HepG2 (cell line): ENCODE data around the gene HBM. TPM values are rescaled to one million over a fixed set of nuclear protein-coding genes. Genes with fewer than 3 reads are reported as not detected.

Experiments
- DNMT3B ChIP-seq: conservative IDR thresholded peaks from 2 replicates; pipeline ENCODE4 v1.6.1; 2016; ENCODE audit warnings: missing biosample characterization, control low read depth
- FOSL2 ChIP-seq: sonication (generic); formaldehyde crosslinking; IDR thresholded peaks from 2 replicates; pipeline ENCODE4 v1.4.0; 2020; ENCODE audit warnings: missing genetic modification reagents
- HES4 ChIP-seq: sonication (generic); formaldehyde crosslinking; IDR thresholded peaks from 2 replicates; pipeline ENCODE4 v1.9.0; 2021; ENCODE audit warnings: mild to moderate bottlenecking, missing genetic modification reagents, borderline replicate concordance
- JUND ChIP-seq: sonication (generic); formaldehyde crosslinking; IDR thresholded peaks from 2 replicates; pipeline ENCODE4 v1.8.0; 2022; ENCODE audit warnings: mild to moderate bottlenecking, missing genetic modification reagents
- KDM5B ChIP-seq: sonication (generic); formaldehyde crosslinking; IDR thresholded peaks from 2 replicates; pipeline ENCODE4 v1.4.0; 2020; ENCODE audit warnings: missing genetic modification reagents, mild to moderate bottlenecking, borderline replicate concordance
- MAF1 ChIP-seq: sonication (generic); formaldehyde crosslinking; IDR thresholded peaks from 2 replicates; pipeline ENCODE4 v1.5.0; 2020; ENCODE audit warnings: missing genetic modification reagents, borderline replicate concordance
- MYNN ChIP-seq: sonication (generic); formaldehyde crosslinking; IDR thresholded peaks from 2 replicates; pipeline ENCODE4 v1.4.0; 2020; ENCODE audit warnings: mild to moderate bottlenecking, low read depth, missing genetic modification reagents
- PHF20 ChIP-seq: sonication (generic); formaldehyde crosslinking; IDR thresholded peaks from 2 replicates; pipeline ENCODE4 v1.5.0; 2020; ENCODE audit warnings: mild to moderate bottlenecking, missing genetic modification reagents
- PHF21A ChIP-seq: sonication (generic); formaldehyde crosslinking; IDR thresholded peaks from 2 replicates; pipeline ENCODE4 v1.5.0; 2020; ENCODE audit warnings: mild to moderate bottlenecking, missing genetic modification reagents
- PPARG ChIP-seq: conservative IDR thresholded peaks from 2 replicates; pipeline ENCODE4 v1.6.1; 2016; ENCODE audit warnings: missing biosample characterization, missing genetic modification reagents
- SRSF1 ChIP-seq: fragments of 200-400 bp; formaldehyde crosslinking; optimal IDR thresholded peaks from 2 replicates; pipeline ENCODE3; 2017; ENCODE audit warnings: mild to moderate bottlenecking, low read depth, low read length, moderate library complexity
- TCF7 ChIP-seq: sonication (generic); IDR thresholded peaks from 2 replicates; pipeline ENCODE4 v1.6.1; 2016; ENCODE audit warnings: antibody characterized with exemption, low read depth
- TOPORS ChIP-seq: sonication (generic); formaldehyde crosslinking; IDR thresholded peaks from 2 replicates; pipeline ENCODE4 v1.8.0; 2023; ENCODE audit warnings: mild to moderate bottlenecking, missing genetic modification reagents
- ZBTB40 ChIP-seq, 2 experiments: fragments of 450-650 bp in 1 of 2; sonication (generic) in 1 of 2; formaldehyde crosslinking in 1 of 2; IDR thresholded peaks; 2 replicates each; pipeline versions ENCODE4 v1.6.1 to v1.8.0; 2016 to 2022; ENCODE audit warnings: antibody characterized with exemption in 1 of 2, mild to moderate bottlenecking in 1 of 2, missing genetic modification reagents in 1 of 2
- ZFP82 ChIP-seq: sonication (generic); formaldehyde crosslinking; IDR thresholded peaks from 2 replicates; pipeline ENCODE4 v1.5.1; 2020; ENCODE audit warnings: mild to moderate bottlenecking, missing genetic modification reagents, borderline replicate concordance
- ZNF280D ChIP-seq: sonication (generic); formaldehyde crosslinking; IDR thresholded peaks from 2 replicates; pipeline ENCODE4 v1.5.1; 2020; ENCODE audit warnings: mild to moderate bottlenecking, missing genetic modification reagents
- ZNF333 ChIP-seq: sonication (generic); formaldehyde crosslinking; IDR thresholded peaks from 2 replicates; pipeline ENCODE4 v1.4.0; 2020; ENCODE audit warnings: mild to moderate bottlenecking, missing genetic modification reagents, borderline replicate concordance
- polyA plus RNA-seq, 8 experiments: library from polyadenylated mRNA; depleted of rRNA in 3 of 8; stranded (reverse) in 7 of 8; unstranded in 1 of 8; fragments of >200 nt; fragmentation: Illumina TruSeq in 4 of 8; extraction: Trizol in 4 of 8; gene quantifications; 2 replicates each; pipeline versions ENCODE4 v1.2.1 to v1.2.3, GENCODE V29; 2011 to 2016; ENCODE audit warnings: low read depth in 4 of 8, missing spikeins in 1 of 8, mixed read lengths in 1 of 8; ENCODE audit not compliant: insufficient read depth in 1 of 8
- total RNA-seq, 5 experiments: library from RNA; depleted of rRNA; stranded (reverse); fragments of >200 nt; fragmentation: Illumina TruSeq; extraction: Trizol; gene quantifications; 2 replicates each; pipeline ENCODE4 v1.2.3, GENCODE V29; 2016; ENCODE audit warnings: low read depth in 1 of 5

HBM gene
- total and polyA plus RNA-seq, 2 of the 13 experiments (the other 11 are each of a cell fraction or from before 2014, with no cell fraction given), result not detected

DNA sequence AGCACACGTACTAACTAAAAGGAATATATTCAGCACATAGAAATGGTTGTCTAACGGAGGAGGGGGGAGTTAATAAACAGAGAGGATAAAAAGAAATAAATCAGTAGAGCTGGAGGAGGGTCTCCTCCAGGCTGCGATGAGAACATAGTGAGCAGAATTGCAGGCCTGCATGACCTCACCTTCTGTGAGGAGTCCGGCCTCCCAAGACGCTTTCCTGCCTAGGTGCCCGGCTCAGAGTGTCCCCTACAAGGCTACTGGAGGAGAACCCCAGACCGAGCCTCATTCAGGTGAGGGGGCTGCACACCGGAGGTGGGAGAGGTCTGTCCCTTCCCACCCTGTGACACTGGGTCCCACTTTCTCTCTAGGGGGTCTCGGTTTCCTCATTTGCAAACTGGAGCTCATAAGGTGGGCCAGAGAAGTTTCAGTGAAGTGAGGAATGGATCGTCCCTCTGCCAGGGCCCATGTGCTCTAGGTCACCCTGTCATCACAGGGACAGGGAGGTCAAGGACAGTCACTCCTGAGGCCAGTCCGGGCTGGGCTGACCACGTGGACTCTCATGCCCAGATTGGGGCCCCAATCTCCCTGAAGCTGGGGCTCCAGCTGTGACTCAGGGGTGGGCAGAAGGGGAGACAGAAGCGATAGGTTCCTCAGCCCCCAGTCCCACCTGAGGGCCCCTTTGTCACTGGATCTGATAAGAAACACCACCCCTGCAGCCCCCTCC is 3.3 kb upstream of the HBM start (continued):
- TF ChIP-seq PHF20 (CRISPR knock-in tag), result no peak
- TF ChIP-seq TOPORS (CRISPR knock-in tag), result no peak
- TF ChIP-seq TCF7, result no peak
- TF ChIP-seq DNMT3B (CRISPR knock-in tag), result no peak
- TF ChIP-seq ZFP82 (CRISPR knock-in tag), result no peak
- TF ChIP-seq ZNF333 (CRISPR knock-in tag), result no peak
- peak; percentile 45 for TF ChIP-seq FOSL2 (CRISPR knock-in tag)
- TF ChIP-seq PHF21A (CRISPR knock-in tag), result no peak
- TF ChIP-seq HES4 (CRISPR knock-in tag), result 0 out of 2 replicates have a peak, but pooled peaks have one; percentile 31
- no peak for TF ChIP-seq MYNN (CRISPR knock-in tag)
- 0 out of 2 replicates have a peak, but pooled peaks have one; percentile 31 for TF ChIP-seq JUND (CRISPR knock-in tag)
- TF ChIP-seq PPARG (CRISPR knock-in tag), result no peak
- TF ChIP-seq KDM5B (CRISPR knock-in tag), result peak; percentile 48; the same call in 1 of the 2 replicates
- TF ChIP-seq ZBTB40 (IDR thresholded peaks at IDR 0.05), result no peak
- 0 out of 2 replicates have a peak, but pooled peaks have one; percentile 18 for TF ChIP-seq ZBTB40 (CRISPR knock-in tag; IDR thresholded peaks at IDR 0.05)
- TF ChIP-seq ZNF280D (CRISPR knock-in tag), result no peak
- no peak for TF ChIP-seq MAF1 (CRISPR knock-in tag)
- no peak for TF ChIP-seq SRSF1
